ENCODE data around the gene CSTF1. TPM values are rescaled to one million over a fixed set of nuclear protein-coding genes. Genes with fewer than 3 reads are reported as not detected.
A peak's percentile ranks its signal among the peaks of the same experiment; 100 is the strongest.
"Not testable (repeated sequence)": the region's sequence is repeated elsewhere in the genome, so short reads cannot be mapped to it uniquely, and the experiment has no call there.

Gene CSTF1
- total RNA-seq, 1 donor from 2014 or later, result 63.3 TPM

DNA sequence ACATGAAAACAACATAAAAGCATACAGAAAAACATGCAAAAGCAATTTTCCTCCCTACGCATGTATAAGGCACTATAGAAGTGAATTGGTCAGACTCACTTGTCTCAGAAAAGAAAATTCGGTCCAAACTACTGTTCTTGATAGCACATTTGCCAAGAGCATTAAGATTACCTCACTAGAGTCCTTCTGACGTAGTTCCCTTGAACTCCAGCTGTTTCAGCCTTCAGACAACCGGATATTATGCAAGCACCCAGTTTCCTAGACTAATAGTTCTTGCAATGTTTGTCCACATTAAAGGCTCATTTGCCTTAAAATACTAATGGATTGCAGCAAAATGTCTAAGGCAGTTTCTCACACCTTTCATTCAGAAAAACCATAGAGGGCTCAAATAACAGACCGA, 17.1 kb downstream of the CSTF1 start:
- DNase-seq (ENCODE audit: low read depth), result no peak

DNA sequence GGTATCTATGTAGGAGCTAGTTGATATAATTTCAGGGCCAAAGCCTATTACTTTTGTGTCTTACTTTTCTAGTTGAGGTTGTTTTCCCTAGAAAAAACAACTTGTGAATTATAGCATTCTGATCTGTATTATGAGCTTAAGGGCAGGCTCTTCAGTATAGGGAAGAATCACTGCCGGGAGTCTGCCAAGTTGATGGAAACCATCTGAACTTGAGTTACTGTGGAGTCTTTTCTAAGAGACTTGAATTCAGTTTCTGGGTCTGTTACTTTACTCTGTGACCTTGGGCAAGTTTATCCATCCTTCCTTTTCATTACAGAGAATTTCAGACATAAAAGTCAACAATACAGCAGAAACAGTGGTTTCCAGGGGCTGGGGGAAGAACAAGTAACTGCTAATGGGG, 17.5 kb downstream of the CSTF1 start:
- DNase-seq (ENCODE audit: low read depth), result no peak

DNA sequence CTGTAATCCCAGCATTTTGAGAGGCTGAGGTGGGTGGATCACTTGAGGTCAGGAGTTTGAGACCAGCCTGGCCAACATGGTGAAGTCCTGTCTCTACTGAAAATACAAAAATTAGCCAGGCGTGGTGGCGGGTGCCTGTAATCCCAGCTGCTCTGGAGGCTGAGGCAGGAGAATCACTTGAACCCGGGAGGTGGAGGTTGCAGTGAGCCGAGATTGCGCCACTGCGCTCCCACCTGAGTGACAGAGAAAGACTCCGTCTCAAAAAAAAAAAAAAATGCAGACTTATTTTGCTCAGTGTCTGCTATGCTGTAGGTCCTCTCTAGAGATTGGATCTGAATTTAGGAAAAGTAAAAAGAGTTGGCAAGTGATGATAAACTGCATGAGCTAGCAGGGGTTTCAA, 18.8 kb downstream of the CSTF1 start:
- not testable (repeated sequence) for DNase-seq (ENCODE audit: low read depth)

DNA sequence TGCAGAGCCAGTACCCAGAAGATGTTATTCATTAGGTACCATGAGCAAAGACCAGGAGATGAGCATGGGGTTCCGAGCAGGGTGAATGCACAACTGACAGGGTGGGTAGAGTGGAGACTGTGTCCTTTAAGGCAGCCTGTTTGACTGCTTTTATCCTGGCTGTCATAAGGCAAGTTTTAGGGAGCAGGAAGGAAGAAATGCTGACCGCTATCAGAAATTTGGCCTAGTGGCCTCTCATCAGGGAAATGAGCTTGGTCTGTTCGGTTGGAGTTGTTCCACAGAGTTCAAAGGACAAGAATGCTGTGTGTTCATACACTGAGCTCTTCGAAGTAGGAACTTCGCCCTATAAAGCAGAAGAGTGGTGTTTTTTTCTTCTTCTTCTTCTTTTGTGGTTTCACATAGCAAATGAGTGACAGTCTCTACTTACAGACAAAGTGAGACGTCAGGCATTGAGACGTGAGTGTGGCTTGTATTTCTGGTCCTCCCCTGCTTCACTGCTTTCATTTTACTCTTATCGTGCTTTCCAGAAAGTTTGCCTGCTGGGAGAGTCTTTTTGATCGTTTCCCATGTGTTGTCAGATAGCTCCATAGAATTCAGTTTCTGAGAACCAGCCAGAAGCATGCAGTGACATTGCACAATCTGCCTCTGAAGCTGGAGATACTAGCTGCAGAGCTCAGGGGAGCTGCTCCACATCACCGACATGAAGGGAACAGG, 19.5 kb downstream of the CSTF1 start, which contains the start of gene CASS4:
Gene CASS4, plus strand, starts transcription at position 502 of the 714 bp plus-strand sequence. Its CDS starts 199 bp downstream, at position 701.
- DNase-seq (ENCODE audit: low read depth), result peak; percentile 77

DNA sequence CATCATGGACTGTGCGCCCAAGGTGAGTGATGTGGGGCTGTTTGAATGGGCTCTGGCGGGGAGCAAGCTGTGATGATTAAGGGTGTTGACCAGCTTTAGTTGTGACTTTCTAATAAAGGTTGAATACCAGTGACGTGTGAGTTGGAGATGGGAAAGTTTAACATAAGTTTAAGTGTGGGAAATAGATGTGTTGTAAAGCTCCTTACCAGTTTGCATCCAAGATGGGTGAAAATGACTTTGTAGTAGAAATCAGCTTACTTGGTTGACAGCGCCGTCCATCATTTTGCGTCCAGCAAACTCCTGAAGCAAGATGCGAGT, 20.0 kb downstream of the CSTF1 start:
- DNase-seq (ENCODE audit: low read depth), result no peak

DNA sequence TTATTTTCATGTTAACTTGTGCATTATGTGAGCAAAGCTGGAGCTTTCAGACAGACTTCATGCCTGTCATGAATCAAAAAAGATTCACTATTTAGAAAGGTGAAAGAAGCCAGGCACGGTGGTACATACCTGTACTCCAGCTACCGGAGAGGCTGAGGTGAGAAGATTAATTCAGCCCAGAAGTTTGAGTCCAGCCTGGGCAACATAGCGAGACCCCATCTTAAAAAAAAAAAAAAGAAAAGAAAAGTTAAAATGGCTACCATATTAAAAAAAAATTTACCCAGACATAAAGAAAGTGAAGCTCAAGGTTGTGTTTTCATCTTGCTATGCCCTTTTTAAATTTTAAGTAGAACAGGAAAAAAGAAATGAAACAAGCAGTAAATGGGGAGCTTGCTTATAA, 20.5 kb downstream of the CSTF1 start:
- no peak for DNase-seq (ENCODE audit: low read depth)

DNA sequence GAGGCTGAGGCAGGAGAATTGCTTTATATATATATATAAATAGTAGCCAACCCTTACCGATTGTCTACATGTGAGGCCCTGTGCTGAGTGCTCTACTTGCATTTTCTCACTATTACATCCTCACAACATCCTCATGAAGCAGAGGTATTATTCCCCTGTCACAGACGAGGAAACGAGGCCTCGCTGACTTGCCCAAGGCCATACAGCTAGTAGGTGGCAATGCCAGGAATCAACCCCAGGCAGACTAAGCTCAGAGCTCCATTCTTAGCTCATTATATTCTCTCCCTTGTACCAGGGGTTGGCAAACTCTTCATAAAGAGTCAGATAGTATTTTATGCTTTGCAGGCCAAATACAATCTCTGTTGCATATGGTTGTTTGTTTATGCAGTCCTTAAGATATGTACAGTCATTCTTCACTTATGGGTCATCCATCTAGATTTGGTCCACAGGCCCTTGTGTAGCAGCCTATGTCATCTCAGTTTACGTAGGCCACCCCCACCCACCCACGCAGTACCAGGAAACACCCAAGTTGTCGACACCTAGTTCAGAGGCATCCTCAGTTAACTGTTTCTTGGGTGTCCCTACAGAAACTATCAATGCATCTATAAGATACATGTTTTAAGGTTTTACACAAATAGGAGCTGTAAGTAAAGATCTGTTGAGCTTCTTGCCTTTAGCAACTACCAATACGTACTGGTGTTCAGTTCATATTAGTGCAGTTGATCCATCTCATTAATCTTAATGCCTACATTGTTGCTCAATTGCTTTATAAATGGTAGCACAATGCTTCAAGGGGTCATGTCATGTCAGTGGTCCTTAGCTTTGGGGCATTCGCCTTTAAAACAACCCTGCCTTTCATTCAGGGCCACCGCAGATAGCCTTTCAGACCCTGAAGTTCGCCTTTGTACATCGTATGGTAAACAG, 22.7 kb downstream of the CSTF1 start:
- no peak for DNase-seq (ENCODE audit: low read depth)

DNA sequence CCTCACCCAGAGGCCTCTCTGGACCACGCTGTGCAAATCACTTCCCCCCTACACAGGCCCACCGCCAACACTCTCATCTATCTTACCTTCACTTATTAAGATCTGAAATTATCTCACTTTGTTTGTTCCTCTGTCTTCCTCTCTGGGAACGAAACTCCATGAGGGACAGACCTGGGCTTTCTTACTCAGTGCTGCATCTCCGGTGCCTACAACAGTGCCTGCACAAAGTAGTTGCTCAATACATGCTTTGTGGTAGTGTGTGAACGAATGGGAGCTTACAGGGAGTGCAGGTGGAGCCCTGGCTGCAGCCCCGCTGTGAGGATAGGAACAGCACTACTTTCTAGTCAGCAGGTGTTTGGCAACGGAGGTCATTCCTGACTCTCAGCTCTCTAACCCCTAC, 25.0 kb downstream of the CSTF1 start:
- DNase-seq (ENCODE audit: low read depth), result no peak

DNA sequence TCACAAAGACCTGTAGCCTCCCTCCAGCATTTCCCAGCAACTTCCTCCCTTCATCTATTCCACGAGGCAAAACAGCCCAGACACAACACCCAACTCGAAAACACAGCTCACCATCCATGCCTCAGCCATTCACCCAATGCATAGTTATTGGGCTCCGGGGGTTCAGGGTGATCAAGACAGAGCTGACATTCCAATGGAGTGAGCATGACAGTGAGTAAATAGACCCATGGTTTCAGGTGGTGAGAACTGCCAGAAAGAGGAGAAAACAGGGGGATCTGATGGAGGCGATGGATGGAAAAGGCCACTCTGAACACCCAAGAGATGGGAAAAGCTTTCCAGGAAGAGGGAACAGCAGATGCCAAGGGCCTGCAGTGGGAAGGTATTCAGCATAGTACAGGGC, 25.5 kb downstream of the CSTF1 start:
- no peak for DNase-seq (ENCODE audit: low read depth)

DNA sequence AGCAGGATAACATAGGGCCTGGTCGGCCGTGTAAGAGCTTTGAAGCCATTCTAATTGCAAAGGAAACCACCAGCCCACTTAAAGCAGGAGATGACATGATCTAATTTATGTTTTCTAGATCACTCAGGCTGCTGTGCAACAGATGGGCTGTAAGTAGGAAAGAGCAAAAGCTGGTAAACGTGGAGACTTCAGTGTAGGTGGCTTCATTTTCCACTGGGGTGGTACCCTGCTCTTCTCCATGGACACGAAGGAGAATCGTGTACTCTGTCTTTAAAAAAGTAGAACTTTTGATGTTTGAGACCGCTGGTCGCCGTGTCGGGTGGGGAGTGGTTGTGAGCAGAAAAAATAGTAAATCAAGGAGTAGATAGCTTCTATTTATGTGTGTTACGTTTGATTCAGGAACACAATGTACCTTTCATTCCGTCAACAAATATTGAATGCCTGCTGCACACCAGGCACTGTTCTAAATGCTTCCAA, 26.0 kb downstream of the CSTF1 start:
- no peak for DNase-seq (ENCODE audit: low read depth)

DNA sequence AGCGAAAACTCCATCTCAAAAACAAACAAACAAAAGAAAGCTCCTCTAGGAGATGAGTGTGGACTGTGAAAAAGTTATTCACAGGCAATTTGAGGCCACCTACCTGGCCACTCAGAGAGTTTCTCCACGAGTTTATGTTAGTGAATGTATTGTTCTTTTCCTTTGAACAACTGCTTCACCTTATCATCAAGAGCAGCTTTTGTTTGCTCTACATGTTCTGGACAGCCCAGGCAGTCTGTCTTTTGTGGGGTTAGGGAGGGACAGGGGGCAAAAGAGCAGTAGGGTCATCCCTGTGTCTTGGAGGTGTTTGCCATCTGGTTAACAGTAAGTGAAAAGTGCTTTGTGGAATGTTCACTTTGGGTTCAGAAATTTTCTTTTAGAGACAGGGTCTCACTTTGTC, 27.6 kb downstream of the CSTF1 start:
- no peak for DNase-seq (ENCODE audit: low read depth)

DNA sequence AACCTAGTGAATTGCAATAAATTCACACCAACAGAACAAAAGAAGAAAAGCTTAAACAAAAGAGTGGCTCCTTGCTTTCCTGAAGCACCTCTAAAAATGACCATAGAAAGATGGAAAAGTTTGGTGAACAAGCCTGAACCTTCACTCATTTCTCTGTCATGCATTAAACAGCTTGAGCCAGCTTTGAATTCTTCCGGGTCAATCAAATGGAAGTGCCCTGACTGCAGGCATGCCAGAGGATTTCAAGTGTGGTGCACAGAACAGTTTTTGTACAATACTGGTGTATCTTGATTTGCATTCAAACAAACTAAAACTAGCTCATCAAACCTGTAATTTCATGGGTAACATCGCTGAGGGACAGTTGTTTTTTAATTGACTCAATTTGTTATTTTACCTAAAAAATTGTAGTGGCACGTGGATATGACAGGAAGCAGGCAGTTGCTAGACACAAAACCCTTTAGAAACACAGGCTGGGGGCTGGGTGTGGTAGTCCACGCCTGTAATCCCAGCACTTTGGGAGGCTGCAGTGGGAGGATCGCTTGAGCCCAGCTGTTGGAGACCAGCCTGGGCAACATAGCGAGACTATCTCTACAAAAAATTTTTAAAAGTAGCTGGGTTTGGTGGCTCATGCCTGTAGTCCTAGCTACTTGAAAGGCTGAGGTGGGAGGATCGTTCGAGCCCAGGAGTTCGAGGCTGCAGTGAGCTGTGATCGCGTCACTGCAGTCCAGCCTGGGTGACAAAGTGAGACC, 28.7 kb downstream of the CSTF1 start:
- peak; percentile 42 for DNase-seq (ENCODE audit: low read depth)

DNA sequence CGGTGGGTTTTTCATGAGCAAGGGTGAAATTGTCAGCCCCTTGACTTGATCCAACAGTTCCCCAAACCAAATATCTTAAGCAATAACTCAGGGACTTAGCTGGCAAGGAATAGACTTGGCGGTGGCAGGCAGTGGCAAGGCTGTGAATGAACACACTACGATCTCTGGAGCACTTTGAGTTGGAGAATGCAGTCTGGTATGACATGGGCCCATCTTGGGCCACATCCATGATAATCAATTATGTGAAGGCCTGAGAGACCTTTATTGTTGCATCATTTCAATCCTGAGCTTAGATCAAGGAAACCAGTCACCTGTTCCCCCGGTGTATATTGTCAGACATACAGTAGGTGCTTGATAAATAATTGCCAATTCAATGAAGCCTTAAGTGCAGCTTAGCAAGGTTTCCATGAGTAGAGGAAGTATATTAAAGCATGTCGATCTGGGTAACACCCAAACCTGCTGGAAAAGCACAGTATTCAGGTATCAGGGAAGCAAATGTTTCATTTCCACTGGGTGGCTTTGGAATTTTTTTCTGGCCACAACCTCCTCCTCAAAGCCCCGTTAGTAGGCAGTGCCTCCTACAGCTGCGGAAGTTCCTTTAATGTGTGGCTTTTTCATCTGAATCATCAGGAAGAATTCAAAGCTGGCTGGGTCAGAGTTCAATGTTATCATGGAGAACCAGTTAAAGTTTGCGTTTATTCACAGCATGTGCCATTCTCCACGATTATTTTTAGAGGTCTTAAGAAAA, 29.8 kb downstream of the CSTF1 start:
- peak; percentile 89 for DNase-seq (ENCODE audit: low read depth)

DNA sequence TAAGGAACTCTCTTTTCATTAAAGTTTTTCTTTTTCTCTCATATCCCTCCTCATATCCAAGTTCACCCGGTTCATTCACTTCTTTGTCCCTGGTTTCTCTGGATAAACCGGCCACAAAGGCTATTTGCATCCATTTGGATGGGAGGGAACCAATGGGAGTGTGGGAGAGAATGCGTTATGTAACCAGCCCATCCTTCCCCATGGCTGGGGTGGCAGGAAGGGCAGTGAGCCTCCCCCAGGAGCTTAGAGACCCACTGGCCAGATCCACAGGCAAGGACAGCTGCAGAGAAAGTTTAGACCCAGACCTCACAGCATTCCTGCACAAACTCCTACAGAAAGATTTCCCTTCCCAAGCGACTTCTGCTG, 30.4 kb downstream of the CSTF1 start:
- no peak for DNase-seq (ENCODE audit: low read depth)

DNA sequence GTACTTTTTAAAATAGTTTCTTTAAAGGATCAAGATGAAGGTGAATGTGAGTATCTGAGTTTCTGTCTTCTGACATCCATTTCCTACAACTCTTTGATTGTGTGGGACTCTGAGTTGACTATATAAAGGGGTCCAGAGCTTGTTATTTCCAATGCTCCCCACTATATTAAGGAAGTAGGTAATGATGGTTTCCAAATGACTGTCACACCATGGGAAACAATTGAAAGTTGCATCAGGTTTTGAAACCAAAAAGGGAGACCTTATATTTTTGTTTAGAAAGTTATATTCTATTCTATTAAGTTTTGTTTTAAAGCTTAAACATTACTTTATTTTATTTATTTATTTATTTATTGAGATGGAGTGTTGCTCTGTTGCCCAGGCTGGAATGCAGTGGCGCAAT, 30.8 kb downstream of the CSTF1 start:
- DNase-seq (ENCODE audit: low read depth), result no peak

DNA sequence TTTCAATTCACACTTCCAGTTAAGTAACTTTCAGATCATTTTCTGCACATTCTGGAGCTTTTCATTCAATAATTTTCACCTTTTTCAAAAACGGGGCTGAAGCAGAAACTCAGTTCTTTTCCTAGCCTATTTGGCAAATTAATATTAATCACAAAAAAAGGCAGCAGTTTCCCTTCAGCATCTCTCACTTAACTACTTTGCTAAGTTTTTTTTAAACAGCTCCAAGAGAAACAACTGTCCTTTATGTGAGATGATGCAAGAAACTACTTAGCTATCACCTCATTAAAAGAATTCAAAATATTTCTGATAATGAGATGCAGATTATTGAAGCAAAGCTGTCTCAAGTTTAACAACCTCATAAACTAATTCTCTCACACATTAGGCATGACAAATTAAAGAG, 31.4 kb downstream of the CSTF1 start:
- DNase-seq (ENCODE audit: low read depth), result no peak

DNA sequence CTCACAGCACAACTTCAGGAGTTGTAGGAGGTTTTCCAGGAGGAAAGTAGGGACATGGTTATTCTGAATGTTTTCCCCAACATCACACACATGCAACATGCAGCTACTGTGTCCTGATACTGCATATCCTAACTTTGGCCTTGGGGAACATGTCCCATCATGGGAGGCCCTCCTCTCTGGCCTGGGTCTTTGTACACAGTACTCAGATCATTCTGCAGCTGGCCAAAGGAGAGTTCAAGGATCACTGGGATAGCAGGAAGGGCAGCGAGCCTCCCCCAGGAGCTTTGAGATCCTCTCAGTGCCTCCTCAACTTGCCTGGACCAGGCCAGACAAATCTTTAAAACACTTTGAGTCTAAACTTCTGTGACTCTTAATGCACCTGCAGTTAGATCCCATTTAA, 32.5 kb downstream of the CSTF1 start:
- DNase-seq (ENCODE audit: low read depth), result no peak

DNA sequence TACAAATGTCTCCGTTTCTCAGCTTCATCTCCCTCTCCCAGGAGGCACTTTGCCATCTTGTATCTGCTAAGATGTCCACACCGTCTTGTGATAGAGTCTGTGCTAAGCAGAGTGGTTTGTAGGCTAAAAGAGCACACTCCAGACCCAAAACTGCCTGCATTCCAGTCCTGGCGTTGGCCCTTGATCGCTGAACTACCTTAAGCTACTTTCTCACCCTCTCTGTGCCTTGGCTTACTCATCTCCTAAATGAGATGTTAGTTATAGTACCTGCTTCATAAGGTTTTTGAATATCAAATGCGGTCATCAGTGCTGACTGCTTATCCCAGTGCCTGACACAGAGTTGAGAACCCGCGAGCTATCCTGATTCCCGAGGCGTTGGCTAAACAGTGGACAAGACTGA, 33.6 kb downstream of the CSTF1 start:
- no peak for DNase-seq (ENCODE audit: low read depth)

DNA sequence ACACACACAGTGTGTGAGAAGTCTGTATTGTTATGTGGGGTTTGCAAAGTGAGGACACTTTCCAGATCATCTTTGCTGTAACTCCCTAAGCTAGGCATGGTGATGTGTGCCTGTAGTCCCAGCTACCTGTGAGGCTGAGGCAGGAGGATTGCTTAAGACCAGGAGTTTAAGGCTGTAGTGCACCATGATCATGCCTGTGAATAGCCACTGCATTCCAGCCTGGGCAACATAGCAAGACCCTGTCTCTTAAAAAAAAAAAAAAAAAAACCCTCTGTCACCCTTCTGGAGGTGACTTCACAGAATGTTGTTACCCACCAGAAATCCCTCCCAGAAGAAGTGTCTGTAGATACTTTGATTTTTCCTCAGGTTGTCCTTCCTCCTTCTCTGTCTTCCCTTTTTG, 34.5 kb downstream of the CSTF1 start:
- DNase-seq (ENCODE audit: low read depth), result no peak

DNA sequence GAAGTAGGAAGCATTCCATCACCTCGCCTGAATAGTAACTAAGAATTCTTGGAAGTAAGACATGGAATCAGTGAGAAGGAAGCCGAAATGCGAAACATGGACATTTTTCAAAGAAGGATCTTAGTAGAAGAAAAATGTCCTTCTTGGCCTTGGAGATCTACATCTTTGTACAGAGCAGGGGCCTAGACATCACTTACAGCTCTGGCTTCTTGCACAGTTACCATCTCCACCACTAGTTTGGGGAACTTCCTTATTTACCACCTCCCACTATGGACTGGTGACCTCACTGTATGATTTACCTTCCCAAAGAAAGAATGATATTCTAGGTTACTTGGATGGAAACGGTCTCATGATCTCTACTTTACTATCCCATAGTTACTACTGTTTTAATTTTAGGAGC, 35.4 kb downstream of the CSTF1 start:
- no peak for DNase-seq (ENCODE audit: low read depth)

DNA sequence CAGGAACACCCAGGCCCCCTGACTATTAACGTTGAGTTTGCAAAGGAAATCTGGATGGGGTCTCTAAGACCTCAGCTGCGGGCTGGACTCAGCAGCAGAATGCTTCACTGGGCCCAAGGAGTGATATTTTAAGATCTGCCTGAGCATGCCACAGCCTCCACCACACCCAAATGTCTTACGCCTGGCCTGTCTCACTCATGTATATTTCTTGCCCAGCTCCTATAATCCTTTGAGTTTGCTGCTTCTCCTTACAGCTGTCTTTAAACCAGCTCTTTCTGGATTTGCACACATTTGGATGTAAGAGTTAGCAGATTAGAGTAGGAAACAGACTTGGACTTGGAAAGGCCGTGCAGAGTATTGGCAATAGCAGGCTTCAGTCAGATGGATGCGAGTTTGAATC, 36.0 kb downstream of the CSTF1 start:
- no peak for DNase-seq (ENCODE audit: low read depth)

DNA sequence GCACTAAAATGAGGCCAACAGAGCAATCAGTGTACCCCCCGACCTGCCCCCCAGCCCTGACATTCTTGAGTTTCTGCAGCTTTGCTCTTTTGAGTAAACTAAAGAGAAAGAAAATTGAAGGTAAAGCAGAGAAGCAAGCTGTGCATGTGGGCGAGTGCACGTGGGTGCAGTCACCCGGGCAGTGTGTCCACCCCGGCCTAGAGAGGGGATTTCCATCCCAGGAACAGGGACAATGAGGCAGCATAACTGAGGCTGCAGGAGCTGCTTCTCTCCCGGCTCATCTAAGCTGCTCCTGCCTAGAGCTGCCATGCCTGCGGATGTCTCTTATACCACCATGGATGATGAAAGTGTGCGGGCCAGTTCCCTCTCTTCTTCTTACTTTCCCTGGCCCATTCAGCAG, 36.4 kb downstream of the CSTF1 start:
- DNase-seq (ENCODE audit: low read depth), result no peak

All from renal cortical epithelial cell (primary cell).